Measurements from ENCODE around the gene MYRIP. TPM values are rescaled to one million over a fixed set of nuclear protein-coding genes. Genes with fewer than 3 reads are reported as not detected.
"Not testable (repeated sequence)": the region's sequence is repeated elsewhere in the genome, so short reads cannot be mapped to it uniquely, and the experiment has no call there.

Gene MYRIP
- total RNA-seq, 1 donor from 2014 or later, result 1.0 TPM

GRCh38 chr3:40128166-40128565, 318.8 kb downstream of the MYRIP start:
- Histone ChIP-seq H3K9me3 (ENCODE audit: control insufficient read depth in 3 of 3, low read length in 3 of 3) (peaks cover 0 to 2% (median 2%) of the 10 kb centered on the region in 3 donors), H3K27me3 (ENCODE audit: control insufficient read depth in 3 of 3, insufficient read depth in 3 of 3, low read length in 3 of 3) (no peaks in the 10 kb centered on the region), H3K27ac (ENCODE audit: low read depth, low read length) (no peak overlapping the region), H3K36me3 (ENCODE audit: control insufficient read depth in 3 of 3, insufficient read depth in 3 of 3, low read length in 3 of 3) (no peaks in the 10 kb centered on the region), H3K4me1 (ENCODE audit: control insufficient read depth in 3 of 3, insufficient read depth in 3 of 3, low read length in 3 of 3) (peaks cover 4 to 11% (median 4%) of the 10 kb centered on the region in 3 donors), H3K9ac (ENCODE audit: low read depth in 1 of 3, low read length in 3 of 3) (no peak overlapping the region), H3K4me3 (ENCODE audit: low read length in 3 of 3) (no peak overlapping the region)

DNA sequence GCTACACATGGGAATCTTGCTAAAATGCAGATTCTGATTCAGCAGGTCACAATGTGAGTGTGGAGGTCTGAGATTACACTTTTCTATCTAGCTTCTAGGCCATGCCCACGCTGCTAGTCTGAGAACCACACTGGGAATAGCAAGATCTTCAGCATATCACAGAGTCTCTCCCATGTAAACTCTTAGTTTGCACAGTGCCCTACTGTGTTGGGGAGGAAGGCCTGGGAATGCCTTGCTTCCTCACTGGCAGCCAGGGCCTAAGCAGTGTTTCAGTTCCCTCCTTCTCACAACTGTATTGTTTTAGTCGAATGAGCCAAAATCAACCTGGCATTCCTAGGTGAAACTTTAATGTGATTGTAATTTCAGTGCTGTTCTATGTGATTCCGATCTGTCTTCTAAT, 320.1 kb downstream of the MYRIP start:
- Histone ChIP-seq H3K27me3 (ENCODE audit: control insufficient read depth in 3 of 3, insufficient read depth in 3 of 3, low read length in 3 of 3) (no peaks in the 10 kb centered on the region), H3K4me1 (ENCODE audit: control insufficient read depth in 3 of 3, insufficient read depth in 3 of 3, low read length in 3 of 3) (peaks cover 4 to 8% (median 4%) of the 10 kb centered on the region in 3 donors), H3K9ac (ENCODE audit: low read depth in 1 of 3, low read length in 3 of 3) (peak overlapping the region in 1 of 3 donors; percentile 10), H3K9me3 (ENCODE audit: control insufficient read depth in 3 of 3, low read length in 3 of 3) (peaks cover 0 to 2% (median 2%) of the 10 kb centered on the region in 3 donors), H3K27ac (ENCODE audit: low read depth, low read length) (peak overlapping the region; percentile 67), H3K4me3 (ENCODE audit: low read length in 3 of 3) (peak overlapping the region in 1 of 3 donors; percentile 10), H3K36me3 (ENCODE audit: control insufficient read depth in 3 of 3, insufficient read depth in 3 of 3, low read length in 3 of 3) (no peaks in the 10 kb centered on the region)

DNA sequence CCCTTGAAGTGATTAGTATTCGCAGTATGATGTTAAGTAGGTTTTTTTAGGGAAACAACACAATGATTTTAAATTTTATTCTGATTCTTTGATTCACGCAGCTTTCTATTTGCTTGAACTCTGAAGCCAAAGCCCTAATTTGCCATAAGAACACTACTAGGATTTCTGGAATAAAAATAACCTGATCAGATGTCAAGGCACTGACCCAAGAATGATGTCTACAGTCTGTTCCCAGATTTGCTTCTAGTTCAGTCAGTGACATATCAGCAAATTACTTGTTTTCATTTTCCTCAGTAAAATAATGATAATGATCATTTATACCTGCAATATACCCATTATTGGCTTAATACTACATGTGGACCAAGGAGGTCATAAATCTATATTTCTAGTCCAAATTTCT, 320.6 kb downstream of the MYRIP start:
- Histone ChIP-seq H3K4me1 (ENCODE audit: control insufficient read depth in 3 of 3, insufficient read depth in 3 of 3, low read length in 3 of 3) (peaks cover 4% of the 10 kb centered on the region in 3 donors), H3K9ac (ENCODE audit: low read depth in 1 of 3, low read length in 3 of 3) (no peak overlapping the region), H3K27ac (ENCODE audit: low read depth, low read length) (peak overlapping the region; percentile 67), H3K4me3 (ENCODE audit: low read length in 3 of 3) (peak overlapping the region in 1 of 3 donors; percentile 22), H3K9me3 (ENCODE audit: control insufficient read depth in 3 of 3, low read length in 3 of 3) (peaks cover 0 to 2% (median 2%) of the 10 kb centered on the region in 3 donors), H3K27me3 (ENCODE audit: control insufficient read depth in 3 of 3, insufficient read depth in 3 of 3, low read length in 3 of 3) (no peaks in the 10 kb centered on the region), H3K36me3 (ENCODE audit: control insufficient read depth in 3 of 3, insufficient read depth in 3 of 3, low read length in 3 of 3) (no peaks in the 10 kb centered on the region)

DNA sequence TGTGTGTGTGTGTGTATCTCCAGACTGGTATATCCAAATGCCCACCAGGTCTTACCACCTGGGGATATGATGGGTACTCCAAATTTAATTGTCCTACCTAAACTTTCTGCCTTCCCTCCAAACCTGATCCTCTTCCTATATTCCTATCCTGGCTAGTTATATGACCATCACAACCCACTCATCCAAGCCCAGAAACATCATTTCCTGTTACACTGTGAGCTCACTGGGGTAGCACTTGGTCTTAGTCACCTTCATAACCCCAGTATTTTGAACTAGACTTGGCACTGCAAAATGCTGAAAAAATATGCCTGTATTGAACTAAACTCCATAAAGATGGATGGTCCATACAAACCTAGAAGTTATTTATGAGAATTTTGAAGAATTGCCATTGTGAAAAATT, 321.3 kb downstream of the MYRIP start:
- peaks cover 4% of the 10 kb centered on the region in 3 donors for H3K4me1 ChIP-seq (ENCODE audit: control insufficient read depth in 3 of 3, insufficient read depth in 3 of 3, low read length in 3 of 3)

GRCh38 chr3:40133886-40134575, 324.6 kb downstream of the MYRIP start:
- H3K9me3 ChIP-seq (ENCODE audit: control insufficient read depth in 3 of 3, low read length in 3 of 3); H3K9ac ChIP-seq (ENCODE audit: low read depth in 1 of 3, low read length in 3 of 3); H3K27me3 ChIP-seq (ENCODE audit: control insufficient read depth in 3 of 3, insufficient read depth in 3 of 3, low read length in 3 of 3); H3K36me3 ChIP-seq (ENCODE audit: control insufficient read depth in 3 of 3, insufficient read depth in 3 of 3, low read length in 3 of 3); H3K27ac ChIP-seq (ENCODE audit: low read depth, low read length); H3K4me1 ChIP-seq (ENCODE audit: control insufficient read depth in 3 of 3, insufficient read depth in 3 of 3, low read length in 3 of 3); H3K4me3 ChIP-seq (ENCODE audit: low read length in 3 of 3): not testable (repeated sequence)

More for the DNA sequence above, 321.3 kb downstream of the MYRIP start:
- Histone ChIP-seq H3K4me3 (ENCODE audit: low read length in 3 of 3) (no peak overlapping the region), H3K36me3 (ENCODE audit: control insufficient read depth in 3 of 3, insufficient read depth in 3 of 3, low read length in 3 of 3) (no peaks in the 10 kb centered on the region), H3K9me3 (ENCODE audit: control insufficient read depth in 3 of 3, low read length in 3 of 3) (peaks cover 0 to 2% (median 2%) of the 10 kb centered on the region in 3 donors), H3K27ac (ENCODE audit: low read depth, low read length) (no peak overlapping the region), H3K9ac (ENCODE audit: low read depth in 1 of 3, low read length in 3 of 3) (no peak overlapping the region), H3K27me3 (ENCODE audit: control insufficient read depth in 3 of 3, insufficient read depth in 3 of 3, low read length in 3 of 3) (no peaks in the 10 kb centered on the region)

GRCh38 chr3:40137591-40138295, 328.3 kb downstream of the MYRIP start:
- H3K9me3 ChIP-seq (ENCODE audit: control insufficient read depth in 3 of 3, low read length in 3 of 3), result peaks cover under 1 to 3% (median 2%) of the 10 kb centered on the region in 3 donors
- H3K4me1 ChIP-seq (ENCODE audit: control insufficient read depth in 3 of 3, insufficient read depth in 3 of 3, low read length in 3 of 3), result no peaks in the 10 kb centered on the region
- H3K36me3 ChIP-seq (ENCODE audit: control insufficient read depth in 3 of 3, insufficient read depth in 3 of 3, low read length in 3 of 3), result no peaks in the 10 kb centered on the region
- no peak overlapping the region for H3K9ac ChIP-seq (ENCODE audit: low read depth in 1 of 3, low read length in 3 of 3)
- H3K27ac ChIP-seq (ENCODE audit: low read depth, low read length), result no peak overlapping the region
- no peaks in the 10 kb centered on the region for H3K27me3 ChIP-seq (ENCODE audit: control insufficient read depth in 3 of 3, insufficient read depth in 3 of 3, low read length in 3 of 3)
- no peak overlapping the region for H3K4me3 ChIP-seq (ENCODE audit: low read length in 3 of 3)

- Histone ChIP-seq H3K4me3 (ENCODE audit: low read length in 3 of 3) (no peak overlapping the region), H3K9me3 (ENCODE audit: control insufficient read depth in 3 of 3, low read length in 3 of 3) (peaks cover 0 to 3% (median 2%) of the 10 kb centered on the region in 3 donors), H3K9ac (ENCODE audit: low read depth in 1 of 3, low read length in 3 of 3) (no peak overlapping the region), H3K36me3 (ENCODE audit: control insufficient read depth in 3 of 3, insufficient read depth in 3 of 3, low read length in 3 of 3) (no peaks in the 10 kb centered on the region), H3K27ac (ENCODE audit: low read depth, low read length) (no peak overlapping the region), H3K4me1 (ENCODE audit: control insufficient read depth in 3 of 3, insufficient read depth in 3 of 3, low read length in 3 of 3) (no peaks in the 10 kb centered on the region), H3K27me3 (ENCODE audit: control insufficient read depth in 3 of 3, insufficient read depth in 3 of 3, low read length in 3 of 3) (no peaks in the 10 kb centered on the region)
Measured at GRCh38 chr3:40143283-40144090, 334.1 kb downstream of the MYRIP start.

- Histone ChIP-seq H3K9me3 (ENCODE audit: control insufficient read depth in 3 of 3, low read length in 3 of 3) (no peaks in the 10 kb centered on the region), H3K36me3 (ENCODE audit: control insufficient read depth in 3 of 3, insufficient read depth in 3 of 3, low read length in 3 of 3) (no peaks in the 10 kb centered on the region), H3K27me3 (ENCODE audit: control insufficient read depth in 3 of 3, insufficient read depth in 3 of 3, low read length in 3 of 3) (no peaks in the 10 kb centered on the region), H3K27ac (ENCODE audit: low read depth, low read length) (no peak overlapping the region), H3K4me1 (ENCODE audit: control insufficient read depth in 3 of 3, insufficient read depth in 3 of 3, low read length in 3 of 3) (peaks cover 0 to 4% (median 0%) of the 10 kb centered on the region in 3 donors), H3K4me3 (ENCODE audit: low read length in 3 of 3) (no peak overlapping the region), H3K9ac (ENCODE audit: low read depth in 1 of 3, low read length in 3 of 3) (no peak overlapping the region)
Measured at GRCh38 chr3:40148827-40149226, 339.4 kb downstream of the MYRIP start.

DNA sequence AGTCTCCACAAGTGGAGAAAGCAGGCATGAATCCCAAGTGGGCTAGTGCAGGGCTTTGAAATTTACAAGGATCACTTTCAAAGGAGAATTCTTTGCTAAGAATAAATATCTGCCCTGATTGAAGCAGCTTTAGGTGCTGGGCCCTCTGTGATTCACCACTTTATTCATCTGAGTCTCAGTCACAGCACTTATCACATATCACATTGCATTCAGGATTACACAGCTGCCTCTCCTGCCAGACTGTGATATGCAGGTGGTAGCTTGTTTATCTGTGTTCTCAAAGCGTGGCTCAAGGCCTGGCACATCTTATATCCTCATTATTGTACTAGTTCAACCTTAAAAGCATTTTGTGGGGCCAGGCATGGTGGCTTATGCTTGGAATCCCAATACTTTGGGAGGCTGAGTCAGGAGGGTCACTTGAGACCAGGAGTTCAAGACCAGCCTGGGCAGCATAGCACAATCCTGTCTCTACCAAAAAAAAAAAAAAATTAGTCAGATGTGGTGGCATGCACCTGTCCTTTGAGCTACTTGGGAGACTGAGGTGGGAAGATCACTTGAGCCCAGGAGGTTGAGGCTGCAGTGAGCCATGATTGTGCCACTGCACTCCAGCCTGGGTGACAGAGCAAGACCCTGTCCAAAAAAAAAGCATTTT, 343.2 kb downstream of the MYRIP start:
- H3K4me3 ChIP-seq (ENCODE audit: low read length in 3 of 3), result no peak overlapping the region
- H3K9me3 ChIP-seq (ENCODE audit: control insufficient read depth in 3 of 3, low read length in 3 of 3), result no peaks in the 10 kb centered on the region
- no peak overlapping the region for H3K9ac ChIP-seq (ENCODE audit: low read depth in 1 of 3, low read length in 3 of 3)
- H3K27me3 ChIP-seq (ENCODE audit: control insufficient read depth in 3 of 3, insufficient read depth in 3 of 3, low read length in 3 of 3), result no peaks in the 10 kb centered on the region
- H3K36me3 ChIP-seq (ENCODE audit: control insufficient read depth in 3 of 3, insufficient read depth in 3 of 3, low read length in 3 of 3), result no peaks in the 10 kb centered on the region
- H3K27ac ChIP-seq (ENCODE audit: low read depth, low read length), result no peak overlapping the region
- peaks cover 0 to 4% (median 0%) of the 10 kb centered on the region in 3 donors for H3K4me1 ChIP-seq (ENCODE audit: control insufficient read depth in 3 of 3, insufficient read depth in 3 of 3, low read length in 3 of 3)
